Ureter (tissue), 1 donor: ENCODE results near the gene FBXO21. TPM values are rescaled to one million over a fixed set of nuclear protein-coding genes. Genes with fewer than 3 reads are reported as not detected.

Experiments
- DNase-seq: peaks from one replicate; pipeline ENCODE4 v3.0.0-alpha.2; 2020; ENCODE audit warnings: low spot score
- total RNA-seq: library from RNA; stranded (reverse); gene quantifications from one replicate; pipeline ENCODE4 v1.2.4, GENCODE V29; 2023
- donor health status: DM: yes; HTN: yes; CAD: no.

The FBXO21 gene
- total RNA-seq, 1 donor from 2014 or later, result 47.1 TPM

DNA sequence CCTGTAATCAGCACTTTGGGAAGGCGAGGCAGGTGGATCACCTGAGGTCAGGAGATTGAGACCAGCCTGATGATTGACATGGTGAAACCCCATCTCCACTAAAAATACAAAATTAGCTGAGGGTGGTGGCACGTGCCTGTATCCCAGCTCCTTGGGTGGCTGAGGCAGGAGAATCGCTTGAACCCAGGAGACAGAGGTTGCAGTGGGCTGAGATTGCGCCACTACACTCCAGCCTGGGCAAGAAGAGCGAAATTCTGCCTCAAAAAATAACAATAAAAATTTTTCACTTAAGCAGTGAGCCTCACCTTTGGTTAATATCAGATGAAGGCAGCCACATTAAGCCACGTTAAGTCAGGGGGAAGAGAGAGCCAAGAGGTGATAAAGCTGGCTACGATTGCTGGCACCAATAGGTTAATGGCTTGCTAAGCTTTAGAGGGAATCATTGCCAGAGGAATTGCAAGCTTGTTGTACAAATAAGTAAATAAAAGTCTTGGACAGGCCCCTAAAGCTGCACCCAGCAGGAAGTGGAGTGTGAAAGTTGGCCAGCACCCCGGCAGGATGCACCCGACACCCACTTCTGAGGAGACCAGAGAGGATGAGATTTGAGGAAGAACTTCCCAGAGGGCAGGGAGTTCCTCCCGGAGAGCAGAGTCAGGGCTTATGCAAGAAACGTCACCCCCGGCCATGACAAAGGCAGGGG is 49.7 kb downstream of the FBXO21 start:
- peak; percentile 46 for DNase-seq

DNA sequence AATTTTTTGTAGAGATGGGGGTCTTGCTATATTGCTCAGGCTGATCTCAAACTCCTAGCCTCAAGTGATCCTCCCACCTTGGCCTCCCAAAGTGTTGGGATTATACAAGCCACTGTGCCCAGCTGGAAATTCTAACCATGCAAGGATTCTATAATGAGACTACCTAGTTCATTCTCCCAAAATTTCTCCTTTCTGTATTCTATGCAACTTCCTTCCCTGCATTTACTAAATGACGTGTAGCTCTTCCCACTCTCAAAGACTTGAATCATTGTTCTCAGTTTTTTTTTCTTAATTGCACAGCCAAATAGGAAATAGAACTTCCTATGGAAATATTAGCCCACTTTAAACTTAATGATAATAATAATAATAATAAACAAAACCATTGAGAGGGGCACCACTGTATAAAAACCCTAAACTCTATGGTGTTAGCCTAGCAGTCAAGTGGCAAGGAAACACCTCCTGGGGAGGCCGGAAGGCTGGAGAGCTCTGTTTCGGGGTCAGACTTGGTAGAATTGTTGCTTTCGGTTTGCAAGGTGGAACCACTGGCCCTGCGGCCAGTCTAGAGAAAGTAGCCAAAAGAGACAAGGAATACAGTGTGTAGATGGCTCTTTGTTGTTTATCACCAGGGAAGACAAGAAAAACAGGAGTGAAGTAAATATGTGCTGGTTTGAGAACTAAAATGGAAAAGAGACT is 51.1 kb downstream of the FBXO21 start:
- no peak for DNase-seq

DNA sequence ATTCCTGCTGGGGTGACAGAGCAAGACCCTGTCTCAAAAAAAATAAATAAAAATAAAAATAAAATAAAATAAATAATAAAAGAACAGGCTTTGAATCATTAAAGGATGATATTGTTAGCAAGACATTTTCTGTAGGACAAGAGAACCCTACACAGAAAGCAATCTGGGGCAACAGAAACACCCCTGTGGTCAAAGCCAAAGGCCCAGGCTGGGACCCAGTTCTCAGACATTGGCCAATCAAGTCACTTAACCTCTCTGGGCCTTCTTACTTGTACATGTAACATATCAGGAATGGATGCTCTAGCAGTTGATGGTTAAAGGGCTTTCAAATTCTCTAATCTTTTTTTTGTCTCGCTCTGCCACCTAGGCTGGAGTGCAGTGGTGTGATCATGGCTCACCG is 55.5 kb downstream of the FBXO21 start:
- DNase-seq, result no peak

DNA sequence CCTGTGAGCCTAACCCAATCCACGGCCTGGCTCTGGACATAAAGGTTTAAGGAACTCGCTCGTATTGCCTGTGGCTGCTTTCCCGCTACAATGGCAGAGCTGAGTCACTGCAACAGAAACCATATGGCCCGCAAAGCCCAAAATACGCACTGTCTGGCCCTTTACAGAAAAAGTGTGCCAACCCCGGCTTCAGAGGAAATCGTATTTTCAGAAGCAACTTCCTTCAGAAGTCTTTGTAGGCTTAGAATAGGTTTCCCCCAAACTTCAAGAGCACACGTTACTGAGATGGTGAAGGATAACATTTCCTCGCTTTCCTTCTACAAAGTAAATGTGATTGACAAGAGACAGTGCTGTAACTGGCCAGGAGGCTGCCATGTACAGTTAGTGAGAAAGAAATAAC is 56.2 kb downstream of the FBXO21 start:
- no peak for DNase-seq

DNA sequence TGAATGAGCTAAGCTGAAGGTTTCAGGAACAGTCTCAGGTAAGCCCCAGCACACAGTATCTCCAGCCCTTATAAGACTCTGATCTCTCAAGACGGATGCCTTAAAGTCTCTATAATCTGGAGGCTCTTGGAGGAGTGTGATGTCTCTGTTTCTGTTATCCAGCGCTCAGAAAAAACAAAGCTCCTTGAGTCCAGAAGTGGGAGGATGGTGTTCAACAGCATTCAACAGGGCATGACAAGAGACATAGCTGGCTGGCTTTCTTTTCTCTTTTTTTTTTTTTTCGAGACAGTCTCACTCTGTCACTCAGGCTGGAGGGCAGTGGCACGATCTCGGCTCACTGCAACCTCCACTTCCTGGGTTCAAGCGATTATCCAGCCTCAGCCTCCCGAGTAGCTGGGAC is 59.5 kb downstream of the FBXO21 start:
- no peak for DNase-seq

DNA sequence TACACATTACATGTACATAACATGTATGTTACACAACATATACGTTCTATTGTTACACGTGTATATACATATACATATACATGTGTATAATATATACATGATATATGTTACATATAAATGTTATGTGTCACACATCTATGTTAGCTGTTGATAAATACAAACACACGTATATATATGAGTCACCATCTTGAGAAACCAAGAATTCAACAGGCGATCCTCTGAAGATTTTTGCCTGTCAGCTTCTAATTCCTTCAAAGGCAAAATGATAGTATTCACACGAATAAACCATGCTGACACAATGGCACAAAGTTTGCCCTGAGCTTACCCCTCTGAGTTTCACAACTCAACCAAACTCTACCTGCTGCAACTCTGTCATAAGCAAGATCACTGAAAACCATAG is 60.9 kb downstream of the FBXO21 start:
- DNase-seq, result no peak

DNA sequence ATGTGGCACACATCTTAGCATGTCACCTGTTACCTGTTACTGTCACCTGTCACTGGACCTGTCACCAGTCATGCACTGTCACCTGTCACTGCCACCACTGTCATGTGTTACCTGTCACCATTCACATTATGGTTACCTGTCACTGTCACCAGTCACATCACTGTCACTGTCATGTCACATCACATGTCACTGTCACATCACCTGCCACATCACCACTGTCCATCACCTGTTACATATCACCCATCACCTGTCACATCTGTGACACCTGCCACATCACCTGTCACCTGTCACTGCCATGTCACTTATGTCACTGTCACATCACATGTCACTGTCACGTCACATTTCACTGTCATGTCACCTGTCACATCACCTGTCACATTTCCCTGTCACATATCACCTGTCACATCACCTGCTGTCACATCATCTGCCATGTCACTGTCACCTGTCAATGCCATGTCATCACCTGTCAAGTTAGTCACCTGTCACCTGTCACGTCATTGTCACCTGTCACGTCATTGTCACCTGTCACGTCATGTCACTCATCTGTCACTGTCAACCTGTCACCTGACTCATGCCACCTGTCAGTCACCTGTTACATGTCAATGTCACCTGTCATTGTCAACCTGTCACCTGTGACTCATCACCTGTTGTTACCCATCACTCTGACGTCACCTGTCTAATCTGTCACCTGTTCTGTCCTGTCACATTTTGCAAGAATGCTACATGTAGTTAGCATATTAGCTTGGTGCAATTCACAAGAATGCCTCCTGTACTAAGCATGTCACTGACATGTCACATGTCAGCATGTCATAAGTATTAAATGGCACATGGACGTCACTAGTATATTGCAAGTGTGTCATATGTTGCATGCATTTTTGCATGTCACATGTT is 62.1 kb downstream of the FBXO21 start:
- no peak for DNase-seq

DNA sequence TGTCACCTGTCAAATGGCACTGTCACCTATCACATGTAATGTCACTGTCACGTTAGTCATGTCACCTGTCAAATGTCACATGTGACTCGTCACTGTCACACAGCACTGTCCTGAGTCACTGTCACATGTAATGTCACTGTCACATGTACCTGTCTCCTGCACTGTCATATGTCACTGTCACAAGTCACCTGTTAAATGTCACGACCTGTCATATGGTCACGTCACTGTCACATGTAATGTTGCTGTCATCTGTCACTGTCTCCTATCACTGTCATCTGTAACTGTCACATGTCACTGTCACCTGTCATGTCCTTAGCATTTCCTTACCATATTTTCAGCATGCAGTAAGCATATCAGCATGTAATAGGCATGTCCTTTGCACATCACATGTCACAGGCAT is 63.9 kb downstream of the FBXO21 start:
- no peak for DNase-seq

DNA sequence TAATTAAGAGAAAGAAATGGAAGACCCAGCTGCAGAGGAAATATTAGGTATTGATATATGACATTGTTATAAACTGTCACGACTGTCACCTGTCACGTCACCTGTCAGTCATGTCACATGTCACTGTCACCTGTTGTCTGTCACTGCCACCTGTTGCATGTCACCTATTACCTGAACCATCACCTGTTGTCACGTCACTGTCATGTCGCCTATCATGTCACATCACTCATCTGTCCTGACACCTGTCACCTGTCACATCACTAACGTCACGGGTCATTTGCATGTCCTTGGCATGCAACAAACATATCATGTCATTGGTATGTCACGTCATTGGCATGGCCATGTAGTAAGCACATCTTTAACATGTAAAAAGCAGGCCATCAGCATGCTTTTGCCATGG is 64.5 kb downstream of the FBXO21 start:
- no peak for DNase-seq

DNA sequence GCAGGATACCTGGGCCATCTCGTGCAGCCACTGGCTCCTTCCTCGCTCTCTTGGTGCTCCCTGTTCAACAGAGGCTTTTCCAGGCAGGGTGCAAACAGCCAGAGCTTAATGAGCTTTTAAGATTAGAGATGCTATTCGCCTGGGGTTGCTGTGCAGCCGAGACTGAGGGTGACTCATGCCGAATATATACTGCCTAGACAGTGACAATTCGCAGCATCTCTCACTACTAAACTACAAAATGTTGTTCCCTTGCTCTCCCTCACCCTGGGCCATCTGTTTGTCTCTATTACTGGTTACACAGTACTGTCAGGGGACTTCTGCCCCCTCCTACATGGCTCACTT is 65.0 kb downstream of the FBXO21 start:
- no peak for DNase-seq

DNA sequence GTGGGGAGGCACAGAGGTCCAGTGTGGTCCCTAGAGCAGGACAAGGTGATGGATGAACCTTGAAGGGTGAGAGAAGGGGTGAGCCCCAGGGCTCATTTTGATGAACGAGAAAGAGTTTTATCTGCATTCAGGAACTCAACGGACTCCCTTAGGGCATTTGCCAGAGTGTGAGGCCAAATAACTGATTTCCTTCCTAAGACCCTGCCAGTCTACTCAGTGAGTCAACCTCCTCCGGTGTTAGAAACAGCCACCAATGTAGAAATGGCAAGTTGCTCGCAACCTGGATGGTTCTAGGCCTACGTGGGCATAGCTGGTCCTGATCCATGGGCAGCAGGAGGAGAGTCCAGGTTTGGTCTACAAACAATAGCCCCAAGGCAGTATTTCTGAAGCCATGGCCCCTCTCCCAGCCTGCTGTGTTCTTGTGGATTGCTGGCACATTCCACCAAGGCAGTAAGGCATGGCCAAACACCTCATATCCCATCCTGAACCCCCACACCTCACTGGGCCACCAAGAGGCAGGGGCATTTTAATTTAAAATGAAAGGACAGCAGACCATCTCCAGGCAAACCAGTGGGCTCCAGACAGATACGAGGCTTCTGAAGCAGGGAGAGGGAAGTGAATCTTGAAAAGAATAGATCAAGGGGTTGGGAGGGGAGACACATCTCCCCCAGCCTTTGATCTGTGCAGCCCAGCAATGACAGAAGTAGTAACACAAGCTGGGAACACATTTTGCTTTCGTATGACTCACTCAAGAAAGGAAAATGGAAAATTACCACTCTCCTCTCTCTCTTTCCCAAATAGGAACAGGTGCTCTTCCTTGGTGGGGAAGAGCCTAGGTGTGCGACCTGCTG is 65.6 kb downstream of the FBXO21 start:
- no peak for DNase-seq

DNA sequence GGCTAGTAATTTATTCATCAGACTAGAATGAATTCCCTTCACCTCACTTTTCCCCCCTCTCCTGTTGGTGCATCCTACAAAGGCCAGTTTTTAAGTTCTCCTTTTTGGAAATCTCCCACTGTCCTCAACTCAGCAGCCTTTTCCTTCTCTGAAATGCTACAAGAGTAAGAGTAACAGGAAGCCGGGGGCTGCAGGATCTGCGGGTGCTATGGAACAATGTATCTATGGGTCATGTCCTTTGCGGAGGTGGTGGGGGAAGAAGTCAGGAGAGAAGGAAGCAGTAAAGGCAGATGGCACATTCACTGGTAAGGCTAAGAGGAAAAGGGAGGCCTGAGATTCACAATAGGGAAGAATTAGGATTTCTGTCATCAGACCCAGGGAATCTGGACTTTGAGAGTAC is 68.8 kb downstream of the FBXO21 start:
- DNase-seq, result no peak

DNA sequence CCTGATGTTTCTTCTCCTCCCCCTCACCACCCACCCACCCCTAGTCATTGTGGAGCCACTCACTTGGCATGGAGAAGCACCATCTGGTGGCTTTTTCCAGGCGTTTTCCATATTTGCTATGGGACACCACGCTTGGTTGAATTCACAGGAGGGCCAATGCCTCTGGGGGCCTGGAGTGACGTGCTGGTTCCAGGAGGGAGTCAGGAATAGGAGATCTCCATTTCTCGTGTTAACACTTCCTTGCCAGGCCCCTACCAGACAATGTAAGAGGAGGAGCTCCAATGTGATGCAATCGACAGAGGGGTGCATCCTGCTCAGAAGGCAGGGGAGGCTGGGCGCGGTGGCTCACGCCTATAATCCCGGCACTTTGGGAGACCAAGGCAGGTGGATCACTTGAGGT is 69.5 kb downstream of the FBXO21 start:
- no peak for DNase-seq

DNA sequence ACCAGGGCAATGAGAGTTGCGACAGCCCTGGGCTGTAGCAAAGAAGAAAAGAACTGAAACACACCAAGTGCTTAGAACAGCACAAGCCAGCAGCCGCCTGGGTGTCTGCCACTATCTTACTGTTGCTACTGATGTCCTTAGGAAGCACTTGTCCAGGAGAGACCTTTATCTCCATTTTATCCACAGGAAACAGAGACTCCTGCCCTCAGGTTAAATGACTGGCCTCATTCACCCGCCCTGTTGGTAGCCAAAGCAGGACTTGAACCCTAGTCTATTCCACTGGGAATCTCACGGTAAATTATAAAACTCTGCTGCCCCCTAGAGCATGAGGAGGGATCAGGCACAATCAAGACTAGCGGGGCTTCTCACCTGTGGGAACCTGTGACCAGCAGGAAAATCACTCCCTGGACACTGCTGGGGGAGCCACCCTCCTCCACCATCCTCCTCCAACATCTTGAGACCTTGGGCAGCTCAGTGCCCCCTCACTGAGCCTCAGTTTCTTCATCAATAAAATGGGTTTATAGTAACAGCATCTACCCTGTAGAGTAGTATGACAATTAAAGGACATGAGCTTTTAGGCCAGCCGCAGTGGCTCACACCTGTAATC is 70.6 kb downstream of the FBXO21 start:
- no peak for DNase-seq

DNA sequence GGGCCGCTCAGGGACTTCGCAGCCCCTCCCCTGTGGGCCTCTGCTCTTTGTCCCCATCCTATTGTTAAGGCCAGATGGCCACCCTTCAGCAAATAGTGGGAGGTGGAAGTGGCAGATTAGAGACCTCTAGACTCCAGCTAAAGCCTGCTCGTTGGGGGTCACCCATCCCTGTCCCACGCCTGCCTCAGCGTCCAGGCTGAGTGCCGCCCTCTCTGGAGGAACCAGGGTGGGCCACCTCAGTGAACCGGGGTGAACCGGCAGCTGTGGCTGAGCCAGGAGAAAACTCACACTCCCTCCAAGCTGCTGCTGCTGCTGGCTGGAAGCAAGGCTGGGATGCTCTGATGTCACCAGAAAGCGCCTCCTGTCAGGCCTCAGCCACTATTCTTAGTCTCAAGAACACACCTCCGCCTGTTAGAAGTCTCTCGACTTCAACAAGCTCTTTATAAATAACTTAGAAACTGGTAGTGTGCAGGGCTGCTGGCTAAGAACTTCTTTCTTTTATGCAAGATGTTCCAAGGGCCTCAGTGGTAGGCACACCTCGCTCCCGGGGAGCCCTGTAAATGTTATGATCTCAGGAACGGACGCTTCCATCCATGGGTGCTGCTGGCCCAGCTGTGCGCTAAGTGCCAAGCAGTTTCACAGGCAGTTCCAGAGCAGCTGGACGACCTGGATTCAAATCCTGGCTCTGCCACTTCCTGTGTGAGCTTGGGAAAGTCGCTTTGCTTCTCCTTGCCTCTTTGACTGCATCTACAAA is 71.3 kb downstream of the FBXO21 start:
- DNase-seq, result no peak

DNA sequence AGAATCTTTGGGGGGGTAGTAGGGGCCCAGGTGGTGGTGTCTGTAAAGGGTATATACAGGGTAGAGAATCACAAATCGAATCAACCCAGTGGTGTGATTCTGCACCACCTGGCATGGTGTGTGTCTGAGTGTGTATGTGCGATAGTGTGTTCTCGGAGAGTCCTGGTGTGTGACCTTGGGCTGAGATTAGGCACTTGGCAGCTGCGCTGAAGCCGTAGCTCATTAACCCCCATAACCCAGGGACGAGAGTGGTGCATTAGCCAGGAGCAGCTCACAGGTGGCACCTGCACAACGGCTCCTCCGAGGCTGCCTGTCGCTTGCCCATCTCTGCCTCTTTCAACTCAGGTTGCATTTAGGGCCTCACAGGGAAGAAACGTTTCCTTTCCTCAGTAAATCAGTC is 75.5 kb downstream of the FBXO21 start:
- DNase-seq, result no peak

DNA sequence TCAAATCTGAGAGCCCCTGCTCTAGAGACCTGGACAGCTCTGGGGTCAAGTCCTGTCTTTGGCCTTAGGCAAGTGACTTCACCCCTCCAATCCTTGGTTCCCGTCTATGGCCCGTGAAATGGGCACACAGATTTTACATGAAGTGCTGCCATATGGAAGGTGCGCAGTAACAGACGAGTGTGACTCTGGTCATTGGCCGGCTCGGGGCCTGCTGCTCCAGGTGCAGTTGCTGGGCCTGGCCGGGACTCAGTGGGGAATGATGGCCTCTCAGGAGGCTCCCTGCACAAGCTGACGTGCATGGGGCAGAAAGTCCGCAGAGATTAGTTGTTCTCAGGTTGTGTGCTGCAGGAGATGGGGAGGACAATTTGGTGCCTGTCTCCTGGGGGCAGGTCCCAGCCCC is 77.0 kb downstream of the FBXO21 start:
- DNase-seq, result no peak

DNA sequence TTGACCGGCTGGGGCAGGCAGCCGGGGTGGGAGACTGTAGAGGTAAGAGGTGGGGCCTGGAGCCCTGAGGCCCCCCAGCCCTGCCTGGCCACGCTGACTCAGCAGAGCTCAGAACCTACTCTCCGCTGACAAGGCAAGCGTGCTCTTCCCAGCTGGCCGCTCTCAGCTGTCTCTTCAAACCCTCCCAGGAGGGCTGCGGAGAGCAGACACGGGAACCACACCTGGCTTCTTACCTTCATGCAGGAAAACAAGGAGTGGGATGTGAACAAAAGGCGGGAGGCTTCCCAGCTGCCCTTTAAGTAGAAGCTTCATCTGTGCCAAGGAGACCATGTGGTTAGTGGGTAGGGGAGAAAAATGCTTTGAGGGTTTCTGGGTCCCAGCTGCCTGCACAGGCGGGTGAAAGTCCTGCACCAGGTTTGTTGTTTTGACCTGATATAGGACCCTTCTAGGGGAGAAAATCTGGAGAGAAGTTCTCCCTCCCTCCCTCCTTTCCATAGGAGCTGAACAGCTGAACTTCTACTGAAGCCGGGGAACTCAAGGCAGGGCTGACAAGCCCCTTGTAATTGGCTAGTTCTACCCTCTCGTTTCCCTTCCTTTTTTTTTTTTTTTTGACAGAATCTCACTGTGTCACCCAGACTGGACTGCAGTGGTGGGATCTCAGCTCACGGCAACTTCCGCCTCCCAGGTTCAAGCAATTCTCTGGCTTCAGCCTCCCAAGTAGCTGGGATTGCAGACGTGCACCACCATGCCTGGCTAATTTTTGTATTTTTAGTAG is 78.3 kb downstream of the FBXO21 start:
- no peak for DNase-seq

DNA sequence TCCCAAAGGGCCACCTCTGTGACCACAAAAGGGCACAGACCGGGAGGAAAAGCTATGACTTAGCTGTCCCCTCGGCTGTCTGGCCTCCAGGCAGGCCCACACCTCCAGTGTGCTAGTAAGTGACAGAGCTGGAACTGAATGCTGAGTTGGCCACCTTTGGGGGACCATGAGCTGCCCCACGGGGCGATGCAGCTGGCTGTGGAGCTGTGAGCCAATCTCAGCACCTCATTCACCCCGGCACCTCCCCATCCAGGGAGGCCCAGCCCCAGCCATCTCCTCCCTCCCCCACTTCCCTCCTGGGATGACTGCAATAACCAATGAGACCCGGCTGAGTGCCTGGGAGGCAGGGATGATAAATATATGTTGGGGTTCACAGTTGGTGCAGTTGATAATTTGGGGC is 78.9 kb downstream of the FBXO21 start:
- DNase-seq, result no peak
